CD4-positive, alpha-beta T cell treated with Interleukin-4 for 1 hour (primary cell): ENCODE data around the gene RBM7.

Source experiments
- DNase-seq, 2 donors: peaks; one replicate each; pipeline ENCODE4 v3.0.0-alpha.2; 2020 to 2022

RBM7 gene

GRCh38 chr11:114400216-114400914 is at the start of gene RBM7, which contains the start of gene C11orf71:
TSS of gene RBM7 (plus strand) at chr11:114400666. CDS start at chr11:114400672, 6 bp downstream.
TSS of gene C11orf71 (minus strand) at chr11:114400511. CDS start at chr11:114400331, 180 bp downstream.
- peak; percentile 98 to 99 for DNase-seq

- DNase-seq = no peak
Observed at GRCh38 chr11:114353443-114353842, 47.0 kb upstream of the RBM7 start.

GRCh38 chr11:114354076-114354475 is 46.4 kb upstream of the RBM7 start:
- DNase-seq = no peak

GRCh38 chr11:114358716-114359115 is 41.8 kb upstream of the RBM7 start:
- no peak for DNase-seq

- DNase-seq = no peak
Observed at GRCh38 chr11:114359342-114359741, 41.1 kb upstream of the RBM7 start.

GRCh38 chr11:114362326-114362725 is 38.1 kb upstream of the RBM7 start:
- DNase-seq = no peak

- DNase-seq = no peak
Observed at GRCh38 chr11:114362958-114363357, 37.5 kb upstream of the RBM7 start.

- DNase-seq = no peak
Observed at GRCh38 chr11:114366331-114367243, 33.9 kb upstream of the RBM7 start.

- DNase-seq = no peak
Observed at GRCh38 chr11:114367244-114367957, 33.1 kb upstream of the RBM7 start.

GRCh38 chr11:114368918-114369680 is 31.4 kb upstream of the RBM7 start:
- DNase-seq = no peak

GRCh38 chr11:114375052-114375451 is 25.4 kb upstream of the RBM7 start:
- DNase-seq = no peak

GRCh38 chr11:114377612-114378267 is 22.7 kb upstream of the RBM7 start:
- no peak for DNase-seq

GRCh38 chr11:114379394-114380069 is 20.9 kb upstream of the RBM7 start:
- DNase-seq = no peak

GRCh38 chr11:114382509-114382908 is 18.0 kb upstream of the RBM7 start:
- DNase-seq = no peak

GRCh38 chr11:114384487-114384886 is 16.0 kb upstream of the RBM7 start:
- DNase-seq = no peak

- DNase-seq = no peak
Observed at GRCh38 chr11:114386131-114386530, 14.3 kb upstream of the RBM7 start.

- DNase-seq = no peak
Observed at GRCh38 chr11:114386545-114386944, 13.9 kb upstream of the RBM7 start.

GRCh38 chr11:114392735-114393667 is 7.5 kb upstream of the RBM7 start:
- no peak for DNase-seq

- DNase-seq = no peak
Observed at GRCh38 chr11:114395736-114396135, 4.7 kb upstream of the RBM7 start.

GRCh38 chr11:114396916-114397315 is 3.5 kb upstream of the RBM7 start:
- DNase-seq = no peak
